Activated CD8-positive, alpha-beta T cell treated with anti-CD3 and anti-CD28 coated beads, Interleukin-2, amount 10 ng/mL, durations not matched to agents 7 days and 5 days (primary cell): ENCODE measurements around the gene ZSCAN5B. TPM values are rescaled to one million over a fixed set of nuclear protein-coding genes. Genes with fewer than 3 reads are reported as not detected.
"Not testable (repeated sequence)": the region's sequence is repeated elsewhere in the genome, so short reads cannot be mapped to it uniquely, and the experiment has no call there.

Experiments used
- ATAC-seq: fragments of 150-1000 bp; cut with Tn5 transposase; one replicate; pipeline ENCODE4 v1.10.0; 2021; ENCODE audit warnings: moderate library complexity
- CTCF ChIA-PET: fragments of 350-600 bp; sonication (Branson Sonifier 250); formaldehyde crosslinking; loops from one replicate; lab custom pipeline; 2021; ENCODE audit warnings: antibody characterized with exemption; lab: Charles Lee
- POLR2A ChIA-PET: fragments of 350-600 bp; sonication (Branson Sonifier 250); formaldehyde crosslinking; loops from one replicate; lab custom pipeline; 2021; ENCODE audit warnings: antibody characterized with exemption; lab: Charles Lee
- DNase-seq: peaks from one replicate; pipeline ENCODE4 v3.0.0-alpha.2; 2020
- H3K27ac Mint-ChIP-seq: one replicate; pipeline ENCODE4 v1.8.0; 2021; ENCODE audit warnings: mild to moderate bottlenecking, mixed read lengths
- H3K27me3 Mint-ChIP-seq: one replicate; pipeline ENCODE4 v1.8.0; 2021; ENCODE audit warnings: low read depth, mixed read lengths
- H3K36me3 Mint-ChIP-seq: one replicate; pipeline ENCODE4 v1.8.0; 2021; ENCODE audit warnings: low read depth, mixed read lengths
- H3K4me1 Mint-ChIP-seq: one replicate; pipeline ENCODE4 v1.8.0; 2021; ENCODE audit warnings: low read depth, mixed read lengths
- H3K4me3 Mint-ChIP-seq: one replicate; pipeline ENCODE4 v1.8.0; 2021; ENCODE audit warnings: mild to moderate bottlenecking, mixed read lengths
- H3K9me3 Mint-ChIP-seq: one replicate; pipeline ENCODE4 v1.8.0; 2022; ENCODE audit warnings: mixed read lengths; ENCODE audit not compliant: insufficient read depth
- total RNA-seq, 2 experiments: library from RNA; stranded (reverse); gene quantifications; one replicate each; pipeline ENCODE4 v1.2.3, GENCODE V29; 2021

Gene ZSCAN5B, protein sequence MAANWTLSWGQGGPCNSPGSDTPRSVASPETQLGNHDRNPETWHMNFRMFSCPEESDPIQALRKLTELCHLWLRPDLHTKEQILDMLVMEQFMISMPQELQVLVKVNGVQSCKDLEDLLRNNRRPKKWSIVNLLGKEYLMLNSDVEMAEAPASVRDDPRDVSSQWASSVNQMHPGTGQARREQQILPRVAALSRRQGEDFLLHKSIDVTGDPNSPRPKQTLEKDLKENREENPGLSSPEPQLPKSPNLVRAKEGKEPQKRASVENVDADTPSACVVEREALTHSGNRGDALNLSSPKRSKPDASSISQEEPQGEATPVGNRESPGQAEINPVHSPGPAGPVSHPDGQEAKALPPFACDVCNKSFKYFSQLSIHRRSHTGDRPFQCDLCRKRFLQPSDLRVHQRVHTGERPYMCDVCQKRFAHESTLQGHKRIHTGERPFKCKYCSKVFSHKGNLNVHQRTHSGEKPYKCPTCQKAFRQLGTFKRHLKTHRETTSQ
- not detected for total RNA-seq

DNA sequence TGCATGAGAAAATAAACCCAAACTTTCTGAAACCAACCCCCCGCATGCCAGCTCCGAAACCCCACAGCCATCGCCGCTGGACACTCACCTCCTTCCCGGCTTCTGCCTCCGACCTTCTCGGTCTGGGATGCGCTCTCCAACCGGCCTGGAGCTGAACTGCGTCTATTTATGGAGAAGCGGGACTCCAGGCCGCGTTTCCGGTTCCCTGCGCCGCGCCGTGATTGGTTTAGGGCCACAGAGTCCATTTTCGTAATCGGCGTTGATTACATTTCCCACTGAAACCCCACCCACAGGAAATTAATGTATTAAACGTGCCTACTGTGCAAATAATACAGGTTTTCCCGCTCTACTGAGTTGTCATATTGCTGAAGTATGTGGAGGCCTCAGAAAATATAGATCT, at the start of gene ZSCAN5B:
TSS of gene ZSCAN5B (minus strand) at position 138 of the 400 bp plus-strand sequence. CDS start 4,731 bp downstream, outside the sequence.
- H3K9me3 Mint-ChIP-seq, H3K4me3 Mint-ChIP-seq, DNase-seq, H3K4me1 Mint-ChIP-seq, H3K36me3 Mint-ChIP-seq, ATAC-seq, H3K27ac Mint-ChIP-seq, H3K27me3 Mint-ChIP-seq, CTCF ChIA-PET, POLR2A ChIA-PET: not testable (repeated sequence)

DNA sequence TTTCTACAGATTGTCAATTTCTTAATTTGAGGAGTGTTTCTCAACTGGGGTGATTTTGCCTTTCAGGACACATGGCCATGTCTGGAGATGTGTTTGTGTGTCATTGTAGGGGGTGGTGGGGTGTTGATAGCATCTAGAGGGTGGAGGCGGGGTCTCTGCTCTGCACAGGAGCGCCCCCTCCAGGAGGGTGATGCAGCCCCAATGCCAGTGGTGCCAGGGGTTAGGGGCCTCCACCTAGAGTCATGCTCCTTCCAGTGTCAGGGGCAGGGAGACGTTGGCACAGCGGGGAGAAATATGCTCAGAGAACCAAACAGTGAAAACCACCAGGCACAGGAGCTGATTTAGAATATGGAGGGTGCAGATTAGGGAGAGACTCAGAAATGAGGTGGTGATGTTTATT, 48.2 kb upstream of the ZSCAN5B start:
- H3K9me3 Mint-ChIP-seq, H3K36me3 Mint-ChIP-seq, H3K27ac Mint-ChIP-seq, CTCF ChIA-PET, H3K27me3 Mint-ChIP-seq, H3K4me1 Mint-ChIP-seq, DNase-seq, H3K4me3 Mint-ChIP-seq, POLR2A ChIA-PET, ATAC-seq: not testable (repeated sequence)

DNA sequence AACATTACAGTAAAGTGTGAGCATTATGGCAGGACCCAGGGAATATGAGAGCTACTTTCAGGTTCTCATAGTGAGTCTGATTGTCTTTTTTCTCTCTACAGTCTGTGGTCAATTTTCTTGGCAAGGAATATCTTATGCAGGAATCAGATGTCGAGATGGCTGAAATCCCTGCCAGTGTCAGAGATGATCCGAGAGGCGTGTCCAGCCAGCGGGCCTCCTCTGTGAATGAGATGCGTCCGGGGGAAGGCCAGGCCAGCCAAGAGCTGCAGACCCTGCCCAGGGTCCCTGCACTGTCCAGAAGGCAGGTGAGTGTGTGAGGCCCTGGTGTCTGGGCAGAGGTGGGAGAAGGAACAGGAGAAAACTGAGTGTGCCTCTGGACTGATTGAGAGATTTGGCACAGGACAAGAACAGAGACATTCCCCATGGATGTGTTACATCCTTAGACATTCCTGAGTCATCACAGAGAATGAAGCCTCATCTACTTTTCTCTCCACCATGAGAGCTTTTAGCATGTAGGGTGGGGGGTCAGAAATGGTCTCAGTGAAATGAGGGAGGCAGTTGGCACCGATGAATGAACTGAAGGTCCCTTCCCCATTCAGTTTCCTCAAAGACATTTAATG, 47.6 kb upstream of the ZSCAN5B start:
- POLR2A ChIA-PET: no interaction called here
- Mint-ChIP-seq H3K4me1 (no peaks in the 10 kb centered on the region), H3K27me3 (no peaks in the 10 kb centered on the region), H3K9me3 (no peaks in the 10 kb centered on the region), H3K27ac (no peak overlapping the region), H3K4me3 (no peak overlapping the region), H3K36me3 (no peaks in the 10 kb centered on the region)
- CTCF ChIA-PET: no interaction called here
- ATAC-seq (no peak), DNase-seq (no peak)

DNA sequence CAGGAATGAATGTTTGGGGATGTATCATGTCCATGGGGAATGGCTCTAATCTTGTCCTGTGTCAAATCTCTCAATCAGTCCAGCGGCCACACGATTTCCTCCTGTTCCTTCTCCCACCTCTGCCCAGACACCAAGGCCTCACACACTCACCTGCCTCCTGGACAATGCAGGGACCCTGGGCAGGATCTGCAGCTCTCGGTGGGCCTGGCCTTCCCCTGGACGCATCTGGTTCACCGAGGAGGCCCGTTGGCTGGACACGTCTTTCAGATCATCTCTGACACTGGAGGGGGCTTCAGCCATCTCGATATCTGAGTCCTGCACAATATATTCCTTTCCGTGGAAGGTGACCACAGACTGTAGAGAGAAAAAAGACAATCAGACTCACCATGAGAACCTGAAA, 25.9 kb upstream of the ZSCAN5B start:
- Mint-ChIP-seq H3K27ac (no peak overlapping the region), H3K9me3 (no peaks in the 10 kb centered on the region), H3K27me3 (no peaks in the 10 kb centered on the region), H3K4me1 (peaks cover 2% of the 10 kb centered on the region), H3K4me3 (no peak overlapping the region), H3K36me3 (no peaks in the 10 kb centered on the region)
- ATAC-seq (no peak), DNase-seq (no peak)
- ChIA-PET CTCF (no interaction called here), POLR2A (no interaction called here)

DNA sequence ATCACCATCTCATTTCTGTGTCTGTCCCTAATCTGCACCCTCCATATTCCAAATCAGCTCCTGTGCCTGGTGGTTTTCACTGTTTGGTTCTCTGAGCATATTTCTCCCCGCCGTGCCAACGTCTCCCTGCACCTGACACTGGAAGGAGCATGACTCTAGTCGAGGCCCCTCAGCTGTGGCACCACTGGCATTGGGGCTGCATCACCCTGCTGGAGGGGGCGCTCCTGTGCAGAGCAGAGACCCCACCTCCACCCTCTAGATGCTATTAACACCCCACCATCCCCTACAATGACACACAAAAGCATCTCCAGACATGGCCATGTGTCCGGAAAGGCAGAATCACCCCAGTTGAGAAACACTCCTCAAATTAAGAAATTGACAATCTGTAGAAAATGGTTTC, 25.3 kb upstream of the ZSCAN5B start:
- CTCF ChIA-PET: no interaction called here
- H3K4me1 Mint-ChIP-seq: peaks cover 4% of the 10 kb centered on the region

DNA sequence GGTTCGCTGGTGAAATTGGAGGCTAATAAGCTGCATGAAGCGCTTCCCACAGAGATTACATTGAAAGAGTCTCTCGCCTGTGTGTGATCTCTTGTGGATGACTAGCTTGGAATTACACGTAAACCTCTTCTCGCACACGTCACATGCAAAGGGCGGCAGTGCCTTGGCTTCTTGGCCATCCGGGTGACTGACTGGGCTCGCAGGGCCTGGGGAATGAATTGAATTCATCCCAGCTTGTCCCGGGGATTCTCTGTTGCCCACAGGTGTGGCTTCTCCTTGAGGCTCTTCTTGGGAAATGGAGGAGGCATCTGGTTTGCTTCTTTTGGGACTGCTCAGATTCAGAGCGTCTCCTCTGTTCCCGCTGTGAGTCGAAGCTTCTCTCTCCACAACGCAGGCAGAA, 24.3 kb upstream of the ZSCAN5B start:
- no peaks in the 10 kb centered on the region for H3K9me3 Mint-ChIP-seq
- no peak for ATAC-seq
- H3K4me1 Mint-ChIP-seq: peaks cover 8% of the 10 kb centered on the region
- ChIA-PET CTCF (interaction anchor here (0.9 kb wide), 1 partner anchor 11 kb away, joined by 3 read pairs; no protein-coding TSS in a partner anchor), POLR2A (no interaction called here)
- H3K4me3 Mint-ChIP-seq: no peak overlapping the region
- H3K27ac Mint-ChIP-seq: no peak overlapping the region
- DNase-seq: no peak
- H3K27me3 Mint-ChIP-seq: peaks cover 7% of the 10 kb centered on the region
- H3K36me3 Mint-ChIP-seq: no peaks in the 10 kb centered on the region

More for the DNA sequence above, 25.3 kb upstream of the ZSCAN5B start:
- Mint-ChIP-seq H3K36me3 (no peaks in the 10 kb centered on the region), H3K9me3 (no peaks in the 10 kb centered on the region), H3K27ac (no peak overlapping the region), H3K4me3 (no peak overlapping the region), H3K27me3 (peaks cover 2% of the 10 kb centered on the region)
- ATAC-seq (no peak), DNase-seq (no peak)
- POLR2A ChIA-PET: no interaction called here

DNA sequence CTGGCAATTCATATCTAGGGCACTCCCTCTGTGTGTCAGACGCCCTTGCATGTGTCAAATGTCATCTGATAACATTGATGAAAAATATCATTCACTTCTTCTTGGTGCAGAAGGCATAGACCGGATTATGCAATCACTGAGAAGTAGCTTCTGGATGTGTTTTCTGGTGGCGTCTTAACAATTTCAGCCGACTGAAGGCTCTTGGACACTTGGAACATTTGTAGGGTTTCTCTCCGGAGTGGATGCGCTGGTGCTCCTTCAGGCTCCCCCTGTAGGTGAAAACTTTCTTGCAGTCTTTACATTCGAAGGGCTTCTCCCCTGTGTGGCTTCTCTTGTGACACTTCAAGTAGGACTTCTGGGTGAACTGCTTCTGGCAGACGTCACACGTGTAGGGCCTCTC, 23.9 kb upstream of the ZSCAN5B start:
- H3K36me3 Mint-ChIP-seq, H3K9me3 Mint-ChIP-seq, DNase-seq, ATAC-seq, H3K4me3 Mint-ChIP-seq, H3K27ac Mint-ChIP-seq, POLR2A ChIA-PET, H3K27me3 Mint-ChIP-seq: not testable (repeated sequence)
- CTCF ChIA-PET: interaction anchor here (0.9 kb wide), 1 partner anchor 11 kb away, joined by 3 read pairs; no protein-coding TSS in a partner anchor
- peaks cover 10% of the 10 kb centered on the region for H3K4me1 Mint-ChIP-seq

DNA sequence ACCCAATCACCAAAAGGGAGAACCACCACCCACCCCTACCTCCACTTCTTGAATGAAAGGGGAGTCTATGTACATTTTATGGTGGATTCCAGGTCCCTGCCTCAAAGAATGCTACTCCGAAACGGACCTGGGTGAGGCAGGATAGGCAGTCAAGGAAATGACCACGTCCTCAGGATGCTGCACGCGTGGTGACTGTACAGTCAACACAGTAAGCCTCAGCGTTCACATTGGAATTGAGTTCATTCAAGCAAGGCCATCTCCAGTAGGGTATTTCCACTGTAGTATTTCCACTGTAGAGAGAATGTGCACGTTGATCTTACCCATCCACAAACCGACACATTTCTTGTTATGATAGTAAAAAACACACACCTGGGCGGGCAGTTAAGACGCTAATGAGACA, 21.4 kb upstream of the ZSCAN5B start:
- POLR2A ChIA-PET: no interaction called here
- no peak overlapping the region for H3K4me3 Mint-ChIP-seq
- ATAC-seq (no peak), DNase-seq (no peak)
- H3K36me3 Mint-ChIP-seq: no peaks in the 10 kb centered on the region
- H3K4me1 Mint-ChIP-seq: peaks cover 10% of the 10 kb centered on the region
- no peaks in the 10 kb centered on the region for H3K9me3 Mint-ChIP-seq
- no peak overlapping the region for H3K27ac Mint-ChIP-seq
- H3K27me3 Mint-ChIP-seq: peaks cover 14% of the 10 kb centered on the region
- CTCF ChIA-PET: no interaction called here

DNA sequence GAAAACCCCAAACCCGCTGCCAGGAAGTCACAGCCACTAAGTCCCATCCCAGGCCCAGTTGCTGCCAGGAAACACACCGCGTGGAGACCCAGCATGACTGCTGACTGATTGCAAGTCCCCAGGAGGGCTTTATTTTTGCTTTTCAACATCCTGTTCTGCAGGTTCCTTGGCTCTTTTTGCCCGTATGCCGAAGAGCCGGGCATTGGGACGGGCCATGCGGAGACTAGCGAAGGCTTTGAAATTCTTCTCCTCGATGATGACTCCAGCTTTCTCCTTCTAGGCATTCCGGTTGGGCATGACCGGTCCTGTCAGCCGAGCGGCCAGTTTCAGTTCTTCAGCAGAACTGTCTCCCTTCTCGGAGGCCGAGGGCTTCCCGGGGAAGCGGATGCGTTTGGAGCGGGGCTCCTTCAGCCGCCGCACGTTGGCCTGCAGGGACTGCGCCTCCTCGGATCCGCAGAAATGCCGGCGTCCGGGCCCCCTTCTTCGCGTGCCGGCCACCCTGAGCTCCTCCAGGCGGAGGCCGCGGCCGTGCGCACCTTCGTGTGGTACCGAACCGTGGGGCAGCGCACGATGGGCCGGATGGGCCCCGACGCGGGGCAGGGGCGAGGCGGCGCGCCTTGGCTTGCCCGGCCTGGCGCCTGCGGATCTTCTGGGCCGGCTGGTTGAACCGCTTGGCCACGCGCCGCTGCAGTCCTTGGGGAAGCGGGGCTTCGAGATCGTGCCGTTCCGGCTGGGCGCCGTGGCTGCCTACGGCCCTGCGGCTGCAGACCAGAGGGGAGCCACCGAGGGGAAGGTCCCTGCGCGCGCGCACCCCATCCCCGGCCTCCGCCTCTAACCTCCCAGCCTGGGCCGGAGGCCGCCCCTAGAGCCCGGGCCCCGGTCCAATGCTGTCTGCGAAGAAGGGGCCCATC, 19.7 kb upstream of the ZSCAN5B start:
- H3K4me1 Mint-ChIP-seq: peaks cover 10% of the 10 kb centered on the region
- H3K4me3 Mint-ChIP-seq: peak overlapping the region; percentile 55
- DNase-seq (peak; percentile 35), ATAC-seq (peak; percentile 44)
- ChIA-PET POLR2A (no interaction called here), CTCF (no interaction called here)
- H3K9me3 Mint-ChIP-seq: no peaks in the 10 kb centered on the region
- no peaks in the 10 kb centered on the region for H3K36me3 Mint-ChIP-seq
- H3K27ac Mint-ChIP-seq: no peak overlapping the region
- H3K27me3 Mint-ChIP-seq: peaks cover 14% of the 10 kb centered on the region

DNA sequence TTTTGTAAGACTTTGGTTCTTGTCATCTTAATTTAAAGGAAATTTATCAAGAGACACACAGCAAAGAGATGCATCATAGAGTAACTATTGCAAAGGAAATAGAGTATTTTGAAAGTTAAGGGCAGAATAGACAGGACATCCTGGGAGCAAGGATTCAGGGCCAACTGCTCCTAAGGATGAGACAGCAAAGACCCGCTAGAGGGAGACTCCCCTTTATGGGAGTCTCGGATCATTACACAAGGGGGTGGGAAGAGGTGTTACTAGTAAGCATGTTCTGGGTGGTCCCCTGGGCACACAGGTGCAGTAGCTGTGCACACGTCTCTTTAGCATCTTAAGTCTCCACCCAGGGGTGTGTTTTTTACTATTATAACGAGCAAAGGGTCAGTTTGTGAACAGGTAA, 14.1 kb upstream of the ZSCAN5B start:
- ATAC-seq (no peak), DNase-seq (no peak)
- no peaks in the 10 kb centered on the region for H3K36me3 Mint-ChIP-seq
- H3K4me3 Mint-ChIP-seq: no peak overlapping the region
- no peaks in the 10 kb centered on the region for H3K9me3 Mint-ChIP-seq
- no peak overlapping the region for H3K27ac Mint-ChIP-seq
- ChIA-PET POLR2A (no interaction called here), CTCF (no interaction called here)
- peaks cover 5% of the 10 kb centered on the region for H3K27me3 Mint-ChIP-seq
- peaks cover under 1% of the 10 kb centered on the region for H3K4me1 Mint-ChIP-seq

DNA sequence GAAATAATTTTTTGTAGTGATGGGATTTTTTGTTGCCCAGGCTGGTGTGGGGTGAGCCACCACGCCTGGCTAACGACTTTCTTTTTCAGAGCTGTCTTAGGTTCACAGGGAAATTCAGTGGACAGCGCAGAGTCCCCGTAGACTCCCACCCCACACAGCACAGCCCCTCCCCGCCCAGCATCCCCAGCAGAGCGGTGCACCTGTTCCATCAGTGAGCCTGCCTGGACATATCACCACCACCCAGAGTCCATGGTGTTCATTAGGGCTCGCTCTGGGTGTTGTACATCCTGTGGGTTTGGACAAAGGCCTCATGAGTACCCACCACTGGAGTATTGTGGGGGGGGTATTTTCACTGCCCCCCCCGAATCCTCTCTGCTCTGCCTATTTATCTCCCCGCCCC, 12.5 kb upstream of the ZSCAN5B start:
- ATAC-seq, DNase-seq, POLR2A ChIA-PET, H3K4me1 Mint-ChIP-seq, CTCF ChIA-PET, H3K27ac Mint-ChIP-seq, H3K9me3 Mint-ChIP-seq, H3K27me3 Mint-ChIP-seq, H3K36me3 Mint-ChIP-seq, H3K4me3 Mint-ChIP-seq: not testable (repeated sequence)
